ENCODE results near the gene SNAPC2. TPM values are rescaled to one million over a fixed set of nuclear protein-coding genes. Genes with fewer than 3 reads are reported as not detected.

Gene SNAPC2
- total and polyA plus RNA-seq, 2 of the 13 experiments (the other 11 are each of a cell fraction or from before 2014, with no cell fraction given): 10.2 to 12.7 TPM

DNA sequence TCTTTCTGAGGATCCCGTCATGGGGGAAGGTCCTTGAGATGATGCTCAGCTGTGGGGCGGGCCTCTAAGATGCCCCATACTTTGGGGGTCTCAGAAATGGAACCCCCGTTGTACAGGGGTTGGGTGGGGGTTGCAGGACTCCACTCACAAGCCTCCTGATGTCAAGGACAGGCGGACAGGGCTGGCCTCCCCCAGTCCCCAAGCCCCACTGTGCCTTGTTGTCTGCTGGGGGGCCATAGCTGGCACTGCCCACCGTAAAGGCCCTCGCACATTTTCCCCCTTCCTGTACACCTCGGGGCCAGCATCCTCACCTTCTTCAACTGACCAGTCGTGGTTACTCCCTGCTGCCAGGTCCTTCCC, 2.7 kb downstream of the SNAPC2 start:
- H3K4me1 ChIP-seq (ENCODE audit: insufficient read depth, low read length): peaks cover 21% of the 10 kb centered on the region
- peaks cover 5 to 10% of the 10 kb centered on the region in 2 experiments; a peak in 2 of 5 replicates for H3K36me3 ChIP-seq (replicated peaks in 1 of 2; ENCODE audit: control insufficient read depth in 1 of 2, insufficient read depth in 2 of 2, low read length in 2 of 2)
- ATAC-seq (no peak), FAIRE-seq (no peak), DNase-seq (ENCODE audit: low spot score) (no peak)
- H3K9me3 ChIP-seq (ENCODE audit: low read length): no peaks in the 10 kb centered on the region
- intact Hi-C loops (cut with micrococcal nuclease; ENCODE audit: unreplicated experiment) (no loop called here), in situ Hi-C loops (cut with HindIII; ENCODE audit: extremely low pct_ligation_motif_present, low pct_unique_long_range_greater_than_20kb) (loop anchor here (5.0 kb wide), 1 partner anchor 71 kb away; no protein-coding TSS in a partner anchor)
- H3K4me3 ChIP-seq (replicated peaks in 1 of 3; ENCODE audit: insufficient read depth in 1 of 3, low read depth in 2 of 3, low read length in 3 of 3): no peak overlapping the region
- no peak overlapping the region for H3K9ac ChIP-seq (ENCODE audit: insufficient read depth, low read depth, low read length)
- no peak overlapping the region for H2AFZ ChIP-seq (ENCODE audit: low read length)
- H3K27me3 ChIP-seq (ENCODE audit: control insufficient read depth in 1 of 2, insufficient read depth in 2 of 2, low read length in 2 of 2): no peaks in the 10 kb centered on the region; a peak in 1 of 5 replicates
- H4K20me1 ChIP-seq (ENCODE audit: insufficient read depth, low read length): peaks cover 5% of the 10 kb centered on the region; the same call in 1 of the 2 replicates
- H3K79me2 ChIP-seq (ENCODE audit: insufficient read depth, low read length): no peaks in the 10 kb centered on the region
- WGBS (ENCODE audit: low lambda C conversion rate): 95% methylated on average over 5 of the region's 8 CpGs
- BruUV-seq (replicated peaks): no TSS peak
- H3K4me2 ChIP-seq (ENCODE audit: low read depth, low read length): no peak overlapping the region
- no peak for TF ChIP-seq ESRRA (CRISPR knock-in tag; IDR thresholded peaks at IDR 0.05; ENCODE audit: low read depth)
- TF ChIP-seq MAFG (CRISPR knock-in tag; IDR thresholded peaks at IDR 0.05): no peak
- TF ChIP-seq ZNF557 (CRISPR knock-in tag; IDR thresholded peaks at IDR 0.05): no peak
- no peak for TF ChIP-seq THRA (CRISPR knock-in tag; IDR thresholded peaks at IDR 0.05; ENCODE audit: borderline replicate concordance)
- CTCF ChIA-PET (ENCODE audit: low intra/inter-chr PET ratio, low total read pairs): no interaction called here
- H3K27ac ChIP-seq (ENCODE audit: extremely low read length, insufficient read depth, low read length): no peak overlapping the region
- POLR2A ChIA-PET: interaction anchor here (1.4 kb wide), 1 partner anchor 21 kb away, joined by 7 read pairs; the partner anchor contains the start of gene TIMM44

GRCh38 chr19:7923295-7924191, 3.4 kb downstream of the SNAPC2 start:
- no TSS peak for BruUV-seq (replicated peaks)
- no peak for FAIRE-seq
- Histone ChIP-seq H3K4me1 (ENCODE audit: insufficient read depth, low read length) (peaks cover 15% of the 10 kb centered on the region), H3K4me3 (replicated peaks in 1 of 3; ENCODE audit: insufficient read depth in 1 of 3, low read depth in 2 of 3, low read length in 3 of 3) (no peak overlapping the region), H2AFZ (ENCODE audit: low read length) (no peak overlapping the region), H3K36me3 (replicated peaks in 1 of 2; ENCODE audit: control insufficient read depth in 1 of 2, insufficient read depth in 2 of 2, low read length in 2 of 2) (peaks cover 5 to 10% of the 10 kb centered on the region in 2 experiments; a peak in 2 of 5 replicates), H3K9me3 (ENCODE audit: low read length) (no peaks in the 10 kb centered on the region), H3K9ac (ENCODE audit: insufficient read depth, low read depth, low read length) (no peak overlapping the region), H4K20me1 (ENCODE audit: insufficient read depth, low read length) (peaks cover 5% of the 10 kb centered on the region; the same call in 1 of the 2 replicates), H3K4me2 (ENCODE audit: low read depth, low read length) (no peak overlapping the region), H3K27ac (ENCODE audit: extremely low read length, insufficient read depth, low read length) (no peak overlapping the region), H3K27me3 (ENCODE audit: control insufficient read depth in 1 of 2, insufficient read depth in 2 of 2, low read length in 2 of 2) (no peaks in the 10 kb centered on the region; a peak in 1 of 5 replicates), H3K79me2 (ENCODE audit: insufficient read depth, low read length) (no peaks in the 10 kb centered on the region)
- CTCF ChIA-PET (ENCODE audit: low intra/inter-chr PET ratio, low total read pairs): interaction anchor here (1.2 to 2.7 kb wide), 2 partner anchors 55 to 70 kb away, joined by 4 to 28 read pairs; no protein-coding TSS in a partner anchor
- ATAC-seq: no peak
- in situ Hi-C loops (cut with HindIII; ENCODE audit: extremely low pct_ligation_motif_present, low pct_unique_long_range_greater_than_20kb) (loop anchor here (5.0 kb wide), 1 partner anchor 71 kb away; no protein-coding TSS in a partner anchor), intact Hi-C loops (cut with micrococcal nuclease; ENCODE audit: unreplicated experiment) (loop anchor here (2.0 kb wide), 1 partner anchor 71 kb away; no protein-coding TSS in a partner anchor)
- 89% methylated on average over 13 of the region's 31 CpGs for WGBS (ENCODE audit: low lambda C conversion rate)
- DNase-seq (ENCODE audit: low spot score): no peak
- POLR2A ChIA-PET: interaction anchor here (0.8 to 1.4 kb wide), 2 partner anchors 20 to 55 kb away, joined by 3 to 7 read pairs; partner anchors contain the start of gene TIMM44
- TF ChIP-seq TAF15 (IDR thresholded peaks at IDR 0.05; ENCODE audit: low read depth, low read length, poor library complexity, severe bottlenecking) (no peak), ZNF441 (CRISPR knock-in tag; IDR thresholded peaks at IDR 0.05; ENCODE audit: borderline replicate concordance) (no peak), ZNF629 (CRISPR knock-in tag; conservative IDR thresholded peaks at IDR 0.05) (no peak), RBFOX2 (IDR thresholded peaks at IDR 0.05; ENCODE audit: low read depth, low read length) (0 out of 2 replicates have a peak, but pooled peaks have one; percentile 22), CHD4 (IDR thresholded peaks at IDR 0.05; ENCODE audit: borderline replicate concordance, low read length) (no peak), ZNF331 (CRISPR knock-in tag; IDR thresholded peaks at IDR 0.05) (no peak), ZNF432 (CRISPR knock-in tag; IDR thresholded peaks at IDR 0.05; ENCODE audit: borderline replicate concordance) (no peak), AGO1 (IDR thresholded peaks at IDR 0.05; ENCODE audit: low read depth, low read length, poor library complexity, severe bottlenecking) (peak; percentile 29), AGO2 (optimal IDR thresholded peaks at IDR 0.05; ENCODE audit: low read depth, low read length) (peak; percentile 43), NFYC (CRISPR knock-in tag; IDR thresholded peaks at IDR 0.05) (no peak), NFKB2 (CRISPR knock-in tag; IDR thresholded peaks at IDR 0.05; ENCODE audit: borderline replicate concordance) (no peak)
